Common myeloid progenitor, CD34-positive (primary cell): ENCODE results near the gene XDH.

ENCODE experiments used
- CTCF ChIA-PET: fragments of 350-600 bp; sonication (Branson Sonifier 250); formaldehyde crosslinking; loops from one replicate; lab custom pipeline; 2021; ENCODE audit warnings: antibody characterized with exemption; lab: Charles Lee
- POLR2A ChIA-PET: fragments of 350-600 bp; sonication (Branson Sonifier 250); formaldehyde crosslinking; loops from one replicate; lab custom pipeline; 2021; ENCODE audit warnings: antibody characterized with exemption; lab: Charles Lee
- DNase-seq, 3 donors: peaks; one replicate each; pipeline versions ENCODE4 v3.0.0 to v3.0.0-alpha.2; 2013
- H3K27ac ChIP-seq, 2 experiments: 1 replicate in 1 of 2; 2 replicates in 1 of 2; pipeline ENCODE4 v1.7.0; 2013; ENCODE audit warnings: inconsistent platforms in 2 of 2, low read length in 2 of 2, mild to moderate bottlenecking in 2 of 2, low read depth in 1 of 2, moderate library complexity in 1 of 2; ENCODE audit not compliant: severe bottlenecking in 2 of 2, insufficient read depth in 1 of 2, poor library complexity in 1 of 2
- H3K27me3 ChIP-seq, 5 experiments: replicated peaks in 2 of 5; 1 replicate in 3 of 5; 2 replicates in 2 of 5; pipeline versions ENCODE4 v1.6.1 to v1.7.0; 2013; ENCODE audit warnings: low read length in 4 of 5, mild to moderate bottlenecking in 2 of 5, moderate library complexity in 2 of 5, inconsistent platforms in 1 of 5; ENCODE audit not compliant: insufficient read depth in 5 of 5, control insufficient read depth in 4 of 5
- H3K36me3 ChIP-seq, 4 experiments: 1 replicate in 2 of 4; 2 replicates in 2 of 4; pipeline versions ENCODE4 v1.6.1 to v1.7.0; 2013; ENCODE audit warnings: low read length in 3 of 4, control low read depth in 1 of 4, mild to moderate bottlenecking in 1 of 4; ENCODE audit not compliant: control insufficient read depth in 4 of 4, insufficient read depth in 4 of 4
- H3K4me1 ChIP-seq, 4 experiments: 1 replicate in 3 of 4; 2 replicates in 1 of 4; pipeline versions ENCODE4 v1.6.1 to v1.7.1; 2013; ENCODE audit warnings: low read length in 3 of 4, mild to moderate bottlenecking in 3 of 4, control low read depth in 1 of 4, inconsistent platforms in 1 of 4, moderate library complexity in 1 of 4; ENCODE audit not compliant: control insufficient read depth in 4 of 4, insufficient read depth in 4 of 4; ENCODE audit errors: control extremely low read depth in 1 of 4
- H3K4me3 ChIP-seq, 7 experiments: 1 replicate in 4 of 7; 2 replicates in 3 of 7; pipeline versions ENCODE4 v1.5.1 to v1.7.0; 2013; ENCODE audit warnings: mild to moderate bottlenecking in 7 of 7, low read length in 6 of 7, moderate library complexity in 6 of 7, inconsistent platforms in 2 of 7, low read depth in 2 of 7, control low read depth in 1 of 7; ENCODE audit not compliant: insufficient read depth in 4 of 7, control insufficient read depth in 1 of 7; ENCODE audit errors: extremely low read depth in 1 of 7
- H3K9me3 ChIP-seq, 5 experiments: 1 replicate in 4 of 5; 2 replicates in 1 of 5; pipeline versions ENCODE4 v1.6.1 to v1.7.1; 2013; ENCODE audit warnings: low read length in 4 of 5, mild to moderate bottlenecking in 2 of 5, inconsistent platforms in 1 of 5, low read depth in 1 of 5, moderate library complexity in 1 of 5; ENCODE audit not compliant: control insufficient read depth in 4 of 5, insufficient read depth in 2 of 5; ENCODE audit errors: control extremely low read depth in 1 of 5
- whole genome bisulfite sequencing: methylation state at CpG from one replicate; pipeline ENCODE4 v1.1.5; 2013; ENCODE audit not compliant: insufficient coverage; 5-methylcytosine and 5-hydroxymethylcytosine counted together

Gene XDH

GRCh38 chr2:31381601-31382000 lies 32.9 kb downstream of the XDH start:
- no peak for DNase-seq
- Histone ChIP-seq H3K4me1 (peaks cover 0 to 22% (median 0%) of the 10 kb centered on the region in 4 experiments), H3K27me3 (no peaks in the 10 kb centered on the region), H3K4me3 (no peak overlapping the region), H3K36me3 (no peaks in the 10 kb centered on the region), H3K27ac (no peak overlapping the region), H3K9me3 (no peaks in the 10 kb centered on the region)
- WGBS: 91% methylated on average over 6 of the region's 6 CpGs
- POLR2A ChIA-PET: no interaction called here
- CTCF ChIA-PET: no interaction called here

GRCh38 chr2:31380243-31380642 lies 34.3 kb downstream of the XDH start:
- Histone ChIP-seq H3K9me3 (no peaks in the 10 kb centered on the region), H3K27ac (no peak overlapping the region), H3K4me1 (peaks cover 0 to 22% (median 0%) of the 10 kb centered on the region in 4 experiments), H3K4me3 (no peak overlapping the region), H3K36me3 (no peaks in the 10 kb centered on the region), H3K27me3 (no peaks in the 10 kb centered on the region)
- ChIA-PET POLR2A (no interaction called here), CTCF (no interaction called here)
- 94% methylated on average over 2 of the region's 3 CpGs for WGBS
- no peak for DNase-seq

- 100% methylated on average over 1 of the region's 1 CpG for WGBS
- Histone ChIP-seq H3K4me3 (no peak overlapping the region), H3K9me3 (no peaks in the 10 kb centered on the region), H3K27me3 (no peaks in the 10 kb centered on the region), H3K27ac (no peak overlapping the region), H3K36me3 (no peaks in the 10 kb centered on the region), H3K4me1 (peaks cover 0 to 18% (median 0%) of the 10 kb centered on the region in 4 experiments)
- CTCF ChIA-PET: no interaction called here
- POLR2A ChIA-PET: no interaction called here
- no peak for DNase-seq
These were observed 34.8 kb downstream of the XDH start for GRCh38 chr2:31379747-31380146.

GRCh38 chr2:31378791-31379501 lies 35.6 kb downstream of the XDH start:
- POLR2A ChIA-PET: no interaction called here
- CTCF ChIA-PET: interaction anchor here (0.6 to 1.8 kb wide), 2 partner anchors 10 to 45 kb away, joined by 3 to 5 read pairs; no protein-coding TSS in a partner anchor
- no peaks in the 10 kb centered on the region for H3K36me3 ChIP-seq
- no peak for DNase-seq
- H3K4me1 ChIP-seq: peaks cover 0 to 10% (median 0%) of the 10 kb centered on the region in 4 experiments
- no peaks in the 10 kb centered on the region for H3K9me3 ChIP-seq
- H3K27me3 ChIP-seq: peaks cover 0 to 1% (median 0%) of the 10 kb centered on the region in 5 experiments
- H3K4me3 ChIP-seq: no peak overlapping the region
- 94% methylated on average over 6 of the region's 6 CpGs for WGBS
- H3K27ac ChIP-seq: no peak overlapping the region

- Histone ChIP-seq H3K4me3 (no peak overlapping the region), H3K9me3 (no peaks in the 10 kb centered on the region), H3K4me1 (peaks cover 0 to 10% (median 0%) of the 10 kb centered on the region in 4 experiments), H3K27me3 (peaks cover 0 to 2% (median 0%) of the 10 kb centered on the region in 5 experiments), H3K27ac (no peak overlapping the region), H3K36me3 (no peaks in the 10 kb centered on the region)
- 75% methylated on average over 1 of the region's 3 CpGs for WGBS
- CTCF ChIA-PET: interaction anchor here (1.8 kb wide), 1 partner anchor 9 kb away, joined by 5 read pairs; no protein-coding TSS in a partner anchor
- no peak for DNase-seq
- POLR2A ChIA-PET: no interaction called here
These were observed 36.2 kb downstream of the XDH start for GRCh38 chr2:31378389-31378788.

- Histone ChIP-seq H3K36me3 (no peaks in the 10 kb centered on the region), H3K27me3 (peaks cover 0 to 2% (median 0%) of the 10 kb centered on the region in 5 experiments), H3K9me3 (no peaks in the 10 kb centered on the region), H3K4me1 (no peaks in the 10 kb centered on the region), H3K27ac (no peak overlapping the region), H3K4me3 (no peak overlapping the region)
- CTCF ChIA-PET: no interaction called here
- POLR2A ChIA-PET: no interaction called here
- 100% methylated on average over 2 of the region's 2 CpGs for WGBS
- no peak for DNase-seq
These were observed 41.4 kb downstream of the XDH start for GRCh38 chr2:31373127-31373526.

- no peak for DNase-seq
- Histone ChIP-seq H3K9me3 (no peaks in the 10 kb centered on the region), H3K27ac (no peak overlapping the region), H3K4me1 (no peaks in the 10 kb centered on the region), H3K4me3 (no peak overlapping the region), H3K36me3 (no peaks in the 10 kb centered on the region), H3K27me3 (peaks cover 0 to 2% (median 0%) of the 10 kb centered on the region in 5 experiments)
- ChIA-PET CTCF (no interaction called here), POLR2A (no interaction called here)
- WGBS: 98% methylated on average over 10 of the region's 10 CpGs
These were observed 42.4 kb downstream of the XDH start for GRCh38 chr2:31372097-31372496.
